ENCODE data around the gene PSMB9.

DNA sequence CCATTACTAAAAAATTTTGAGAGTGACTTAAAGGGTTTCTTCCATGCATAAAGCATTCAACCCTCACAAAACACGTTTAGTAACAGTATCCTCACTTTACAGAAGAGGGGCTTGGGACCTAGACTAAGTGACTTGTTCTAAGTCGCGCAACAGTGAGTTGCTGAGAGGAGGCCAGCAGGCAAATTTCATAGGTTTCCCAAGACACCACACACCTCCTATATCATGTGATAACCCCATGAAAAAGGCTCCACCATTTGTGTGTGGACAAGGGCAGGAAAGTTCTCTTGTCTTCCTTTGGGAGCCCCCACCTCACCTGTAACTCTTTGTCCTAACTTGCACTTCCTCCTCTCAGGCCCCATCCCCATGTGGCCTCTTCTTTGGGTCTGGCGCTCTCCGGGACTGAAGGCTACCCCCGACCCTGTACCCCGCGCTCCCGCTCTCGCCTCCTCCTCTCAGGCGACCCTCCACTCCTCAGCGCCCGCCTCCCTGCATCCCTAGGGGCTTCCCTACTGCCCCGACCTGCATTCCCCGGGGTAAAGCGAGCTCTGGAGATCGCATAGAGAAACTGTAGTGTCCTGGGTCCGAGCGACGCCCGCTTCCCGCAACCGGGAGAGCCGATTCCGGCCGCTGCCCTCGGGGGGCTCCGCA is 10.5 kb upstream of the PSMB9 start:
- TF ChIP-seq, protein P1, sequence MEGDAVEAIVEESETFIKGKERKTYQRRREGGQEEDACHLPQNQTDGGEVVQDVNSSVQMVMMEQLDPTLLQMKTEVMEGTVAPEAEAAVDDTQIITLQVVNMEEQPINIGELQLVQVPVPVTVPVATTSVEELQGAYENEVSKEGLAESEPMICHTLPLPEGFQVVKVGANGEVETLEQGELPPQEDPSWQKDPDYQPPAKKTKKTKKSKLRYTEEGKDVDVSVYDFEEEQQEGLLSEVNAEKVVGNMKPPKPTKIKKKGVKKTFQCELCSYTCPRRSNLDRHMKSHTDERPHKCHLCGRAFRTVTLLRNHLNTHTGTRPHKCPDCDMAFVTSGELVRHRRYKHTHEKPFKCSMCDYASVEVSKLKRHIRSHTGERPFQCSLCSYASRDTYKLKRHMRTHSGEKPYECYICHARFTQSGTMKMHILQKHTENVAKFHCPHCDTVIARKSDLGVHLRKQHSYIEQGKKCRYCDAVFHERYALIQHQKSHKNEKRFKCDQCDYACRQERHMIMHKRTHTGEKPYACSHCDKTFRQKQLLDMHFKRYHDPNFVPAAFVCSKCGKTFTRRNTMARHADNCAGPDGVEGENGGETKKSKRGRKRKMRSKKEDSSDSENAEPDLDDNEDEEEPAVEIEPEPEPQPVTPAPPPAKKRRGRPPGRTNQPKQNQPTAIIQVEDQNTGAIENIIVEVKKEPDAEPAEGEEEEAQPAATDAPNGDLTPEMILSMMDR (IDR thresholded peaks at IDR 0.05), result no peak
- no peak for TF ChIP-seq POLR2A (IDR thresholded peaks at IDR 0.05)
- TF ChIP-seq EP300 (IDR thresholded peaks at IDR 0.05), result no peak
